Mucosa of stomach (tissue), 1 donor: ENCODE results near the gene TLCD3B.
"Not testable (repeated sequence)": the region's sequence is repeated elsewhere in the genome, so short reads cannot be mapped to it uniquely, and the experiment has no call there.

Experiments used
- H3K27me3 ChIP-seq: one replicate; pipeline ENCODE4 v1.7.0; 2013; ENCODE audit warnings: mild to moderate bottlenecking, low read length; ENCODE audit not compliant: control insufficient read depth, insufficient read depth
- H3K36me3 ChIP-seq: one replicate; pipeline ENCODE4 v1.7.0; 2013; ENCODE audit warnings: low read length; ENCODE audit not compliant: control insufficient read depth, insufficient read depth
- H3K4me1 ChIP-seq: one replicate; pipeline ENCODE4 v1.7.0; 2013; ENCODE audit warnings: mild to moderate bottlenecking, low read length; ENCODE audit not compliant: control insufficient read depth, insufficient read depth
- H3K4me3 ChIP-seq: one replicate; pipeline ENCODE4 v1.7.0; 2013; ENCODE audit warnings: low read length
- H3K9ac ChIP-seq: one replicate; pipeline ENCODE4 v1.7.0; 2013; ENCODE audit warnings: mild to moderate bottlenecking, low read length, moderate library complexity
- H3K9me3 ChIP-seq: one replicate; pipeline ENCODE4 v1.7.0; 2013; ENCODE audit warnings: mild to moderate bottlenecking, low read length, moderate library complexity; ENCODE audit not compliant: control insufficient read depth
- donor health status: Pancreatic carcinoma.

TLCD3B gene

GRCh38 chr16:30016555-30017276 is 14.4 kb downstream of the TLCD3B start:
- Histone ChIP-seq H3K4me1 (peaks cover 11% of the 10 kb centered on the region), H3K27me3 (peaks cover 11% of the 10 kb centered on the region), H3K9me3 (no peaks in the 10 kb centered on the region)

GRCh38 chr16:30015450-30015849 is 15.6 kb downstream of the TLCD3B start:
- not testable (repeated sequence) for H3K4me1 ChIP-seq, H3K36me3 ChIP-seq, H3K9me3 ChIP-seq, H3K9ac ChIP-seq, H3K4me3 ChIP-seq
- H3K27me3 ChIP-seq = peaks cover 13% of the 10 kb centered on the region

More at GRCh38 chr16:30016555-30017276, 14.4 kb downstream of the TLCD3B start:
- H3K36me3 ChIP-seq = no peaks in the 10 kb centered on the region
- no peak overlapping the region for H3K9ac ChIP-seq
- H3K4me3 ChIP-seq = no peak overlapping the region

GRCh38 chr16:30012598-30012997 is 18.5 kb downstream of the TLCD3B start:
- peaks cover 10% of the 10 kb centered on the region for H3K4me1 ChIP-seq
- H3K9me3 ChIP-seq, H3K36me3 ChIP-seq, H3K4me3 ChIP-seq, H3K9ac ChIP-seq: not testable (repeated sequence)
- peaks cover 39% of the 10 kb centered on the region for H3K27me3 ChIP-seq

GRCh38 chr16:30011714-30012504 is 19.2 kb downstream of the TLCD3B start:
- Histone ChIP-seq H3K9ac (no peak overlapping the region), H3K4me3 (no peak overlapping the region), H3K27me3 (peaks cover 42% of the 10 kb centered on the region), H3K9me3 (no peaks in the 10 kb centered on the region), H3K36me3 (no peaks in the 10 kb centered on the region), H3K4me1 (peaks cover 10% of the 10 kb centered on the region)

GRCh38 chr16:30010844-30011713 is 20.0 kb downstream of the TLCD3B start, which contains the start of gene DOC2A:
Gene DOC2A, minus strand, starts transcription at chr16:30011027. Its CDS starts 805 bp downstream, at chr16:30010222.
- Histone ChIP-seq H3K4me3 (no peak within 1 kb of the TSS), H3K4me1 (peaks cover 10% of the 10 kb centered on the region), H3K27me3 (peaks cover 42% of the 10 kb centered on the region), H3K9ac (no peak within 1 kb of the TSS), H3K9me3 (no peaks in the 10 kb centered on the region), H3K36me3 (no peaks in the 10 kb centered on the region)

- no peak overlapping the region for H3K9ac ChIP-seq
Measured at GRCh38 chr16:30009990-30010843, 20.9 kb downstream of the TLCD3B start.

GRCh38 chr16:30009085-30009862 is 21.8 kb downstream of the TLCD3B start:
- H3K9me3 ChIP-seq = no peaks in the 10 kb centered on the region
- H3K27me3 ChIP-seq = peaks cover 42% of the 10 kb centered on the region
- no peak overlapping the region for H3K9ac ChIP-seq
- peaks cover 14% of the 10 kb centered on the region for H3K4me1 ChIP-seq
- H3K4me3 ChIP-seq = no peak overlapping the region
- H3K36me3 ChIP-seq = no peaks in the 10 kb centered on the region

More at GRCh38 chr16:30009990-30010843, 20.9 kb downstream of the TLCD3B start:
- Histone ChIP-seq H3K9me3 (no peaks in the 10 kb centered on the region), H3K27me3 (peaks cover 42% of the 10 kb centered on the region), H3K4me3 (no peak overlapping the region), H3K4me1 (peaks cover 13% of the 10 kb centered on the region), H3K36me3 (no peaks in the 10 kb centered on the region)

GRCh38 chr16:30007378-30007895 is 23.6 kb downstream of the TLCD3B start:
- Histone ChIP-seq H3K9ac (no peak overlapping the region), H3K27me3 (peaks cover 42% of the 10 kb centered on the region), H3K4me3 (no peak overlapping the region), H3K36me3 (no peaks in the 10 kb centered on the region), H3K4me1 (peaks cover 14% of the 10 kb centered on the region), H3K9me3 (no peaks in the 10 kb centered on the region)

- no peak overlapping the region for H3K9ac ChIP-seq
- no peak overlapping the region for H3K4me3 ChIP-seq
- peaks cover 37% of the 10 kb centered on the region for H3K27me3 ChIP-seq
- H3K9me3 ChIP-seq = no peaks in the 10 kb centered on the region
- H3K4me1 ChIP-seq = peaks cover 12% of the 10 kb centered on the region
- no peaks in the 10 kb centered on the region for H3K36me3 ChIP-seq
Measured at GRCh38 chr16:30006659-30007377, 24.3 kb downstream of the TLCD3B start.

- Histone ChIP-seq H3K27me3 (peaks cover 32% of the 10 kb centered on the region), H3K9ac (no peak overlapping the region), H3K36me3 (no peaks in the 10 kb centered on the region), H3K4me3 (no peak overlapping the region), H3K9me3 (no peaks in the 10 kb centered on the region), H3K4me1 (peaks cover 9% of the 10 kb centered on the region)
Measured at GRCh38 chr16:30006095-30006473, 25.0 kb downstream of the TLCD3B start.
